Fibroblast of pulmonary artery (primary cell): ENCODE results near the gene ITSN1.
"Not testable (repeated sequence)": the region's sequence is repeated elsewhere in the genome, so short reads cannot be mapped to it uniquely, and the experiment has no call there.

Source experiments
- DNase-seq: peaks from one replicate; pipeline ENCODE4 v3.0.0-alpha.2; 2010; ENCODE audit warnings: low read depth
- H3K4me3 ChIP-seq: replicated peaks from 2 replicates; pipeline ENCODE4 v1.5.1; 2011; ENCODE audit warnings: low read depth, mild to moderate bottlenecking, control low read depth, low read length, moderate library complexity
- CTCF ChIP-seq: IDR thresholded peaks from 2 replicates; pipeline ENCODE4 v1.5.1; 2011; ENCODE audit warnings: mild to moderate bottlenecking, control low read depth, low read length, inconsistent platforms; ENCODE audit errors: missing control alignments

Gene ITSN1

DNA sequence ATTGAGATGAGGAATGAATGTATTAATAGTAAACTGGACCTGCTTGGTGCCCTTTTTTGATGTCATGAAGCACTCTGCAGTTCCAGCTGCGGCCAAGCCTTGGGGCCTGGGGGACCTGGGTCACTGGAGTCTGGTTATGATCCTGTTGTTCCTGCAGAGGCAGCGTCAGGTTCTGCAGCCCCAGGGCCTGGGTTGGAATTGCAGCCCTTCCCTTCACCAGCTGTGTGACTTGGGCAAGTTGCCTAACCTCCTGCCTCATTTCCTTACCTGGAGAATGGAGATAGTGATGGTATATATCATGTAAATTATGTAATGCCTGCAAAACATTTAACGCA is 282.4 kb downstream of the ITSN1 start:
- no peak for DNase-seq
- H3K4me3 ChIP-seq = no peak overlapping the region
- TF ChIP-seq CTCF = no peak

- not testable (repeated sequence) for H3K4me3 ChIP-seq
Observed at GRCh38 chr21:33926248-33926647, 283.9 kb downstream of the ITSN1 start.

GRCh38 chr21:33931052-33931798 is 288.9 kb downstream of the ITSN1 start:
- not testable (repeated sequence) for DNase-seq
- H3K4me3 ChIP-seq = peak overlapping the region; percentile 42

More at GRCh38 chr21:33926248-33926647, 283.9 kb downstream of the ITSN1 start:
- DNase-seq = not testable (repeated sequence)

GRCh38 chr21:33931799-33932390 is 289.6 kb downstream of the ITSN1 start:
- DNase-seq = no peak
- peak overlapping the region; percentile 42 for H3K4me3 ChIP-seq
- TF ChIP-seq CTCF = no peak

DNA sequence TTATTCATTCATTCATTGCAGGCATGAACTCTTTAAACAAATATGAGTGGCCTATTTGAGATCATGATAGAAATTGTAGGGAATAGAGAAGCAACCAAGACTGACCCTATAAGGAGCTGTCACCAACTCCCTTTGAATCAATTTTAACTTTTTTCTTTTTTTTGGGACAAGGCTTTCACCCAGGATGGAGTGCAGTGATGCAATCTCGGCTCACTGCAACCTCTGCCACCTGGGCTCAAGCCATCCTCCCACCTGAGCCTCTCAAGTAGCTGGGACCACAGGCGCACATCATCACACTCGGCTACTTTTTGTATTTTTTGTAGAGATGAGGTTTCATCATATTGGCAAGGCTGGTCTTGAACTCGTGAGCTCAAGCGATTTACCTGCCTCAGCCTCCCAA is 290.4 kb downstream of the ITSN1 start:
- DNase-seq = no peak
- H3K4me3 ChIP-seq = no peak overlapping the region
- no peak for TF ChIP-seq CTCF

DNA sequence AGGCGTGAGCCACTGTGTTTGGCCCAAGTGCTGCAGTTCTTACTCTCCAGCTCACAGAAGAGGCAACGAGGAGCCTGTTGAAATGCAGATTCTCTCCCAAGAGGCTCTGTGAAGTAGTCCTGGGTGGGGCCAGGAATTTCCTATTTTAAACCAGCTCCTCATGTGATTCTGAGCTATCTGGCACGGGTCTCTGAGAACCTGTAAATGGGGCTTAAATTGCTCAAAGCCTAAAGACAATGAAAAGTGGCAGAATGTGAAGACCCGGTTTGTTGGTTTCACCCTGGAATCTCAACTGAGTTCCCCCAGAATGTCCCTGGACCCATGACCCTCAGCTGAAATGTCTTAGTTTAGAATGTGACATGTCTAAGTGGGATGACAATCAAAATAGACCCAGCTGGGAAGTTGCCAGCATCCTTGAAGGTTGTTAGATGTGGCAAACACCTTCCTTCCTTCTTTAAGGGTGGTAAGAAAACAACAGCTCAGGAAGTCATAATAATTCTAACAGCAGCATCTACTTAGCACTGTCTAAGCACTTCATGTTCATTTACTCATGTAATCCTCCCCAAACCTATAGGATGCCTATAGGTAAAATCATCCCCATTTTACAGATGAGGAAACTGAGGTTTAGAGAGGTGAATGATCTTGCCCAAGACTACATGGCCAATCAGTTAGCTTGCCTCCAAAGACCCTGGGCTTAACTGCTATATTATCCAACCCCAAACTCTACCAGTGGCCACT is 294.2 kb downstream of the ITSN1 start:
- no peak overlapping the region for H3K4me3 ChIP-seq
- TF ChIP-seq CTCF = no peak
- no peak for DNase-seq

GRCh38 chr21:33937146-33937545 is 294.8 kb downstream of the ITSN1 start:
- TF ChIP-seq CTCF = no peak
- H3K4me3 ChIP-seq = no peak overlapping the region
- no peak for DNase-seq

DNA sequence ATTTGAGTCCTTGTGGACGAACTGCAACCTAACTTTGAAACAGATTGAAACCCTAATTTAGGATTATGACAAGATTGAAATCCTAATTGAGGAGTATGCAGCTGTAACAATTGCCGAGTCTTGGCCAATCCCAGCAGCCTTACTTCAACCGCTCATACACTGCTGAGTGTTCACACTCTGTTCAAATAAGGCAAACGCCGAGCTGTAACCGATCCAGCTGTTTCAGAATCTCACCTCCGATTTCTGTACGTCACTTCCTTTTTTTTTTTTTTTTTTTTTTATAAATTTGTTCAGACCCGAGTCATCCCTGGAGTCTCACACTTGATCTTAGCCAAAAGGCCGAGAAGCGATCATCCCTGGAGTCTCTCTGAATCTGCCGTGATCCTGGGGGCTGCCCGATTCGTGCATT is 295.6 kb downstream of the ITSN1 start:
- TF ChIP-seq CTCF = no peak
- DNase-seq = no peak
- H3K4me3 ChIP-seq = no peak overlapping the region
